Measurements from ENCODE around the gene SASS6. TPM values are rescaled to one million over a fixed set of nuclear protein-coding genes. Genes with fewer than 3 reads are reported as not detected.
A peak's percentile ranks its signal among the peaks of the same experiment; 100 is the strongest.
"Not testable (repeated sequence)": the region's sequence is repeated elsewhere in the genome, so short reads cannot be mapped to it uniquely, and the experiment has no call there.

The SASS6 gene
- total and polyA plus RNA-seq, 10 of the 15 experiments (the other 5 are each of a cell fraction or from before 2014, with no cell fraction given) = 6.6 to 17.9 (median 10.2) TPM

DNA sequence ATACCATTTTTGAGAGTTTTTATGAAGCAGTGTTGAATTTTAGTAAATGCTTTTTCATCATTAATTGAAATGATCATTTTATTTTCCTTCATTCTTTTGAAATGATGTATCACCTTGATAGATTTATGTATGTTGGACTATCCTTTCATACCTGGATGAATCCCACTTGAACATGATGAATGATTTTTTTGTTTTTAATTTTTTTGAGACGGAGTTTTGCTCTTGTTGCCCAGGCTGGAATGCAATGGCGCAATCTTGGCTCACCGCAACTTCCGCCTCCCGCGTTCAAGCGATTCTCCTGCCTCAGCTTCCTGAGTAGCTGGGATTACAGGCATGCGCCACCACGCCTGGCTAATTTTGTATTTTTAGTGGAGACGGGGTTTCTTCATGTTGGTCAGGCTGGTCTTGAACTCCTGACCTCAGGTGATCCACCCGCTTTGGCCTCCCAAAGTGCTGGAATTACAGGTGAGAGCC lies 85.5 kb downstream of the SASS6 start:
- FAIRE-seq; H4K20me1 ChIP-seq (ENCODE audit: control insufficient read depth, insufficient read depth); ATAC-seq; DNase-seq (ENCODE audit: low read depth, low spot score); intact Hi-C loops (cut with micrococcal nuclease; ENCODE audit: unreplicated experiment); H3K27me3 ChIP-seq (replicated peaks in 1 of 2; ENCODE audit: control insufficient read depth in 2 of 2, insufficient read depth in 2 of 2, low read length in 1 of 2); in situ Hi-C loops (cut with MboI); CTCF ChIA-PET; H2AFZ ChIP-seq (ENCODE audit: control insufficient read depth, low read depth, low read length); H3K9me3 ChIP-seq (replicated peaks; ENCODE audit: control insufficient read depth, insufficient read depth, low read length): not testable (repeated sequence)
- H3K36me3 ChIP-seq (ENCODE audit: control insufficient read depth in 2 of 2, insufficient read depth in 2 of 2, low read length in 1 of 2) = peaks cover 0 to 14% of the 10 kb centered on the region in 2 experiments; a peak in 3 of 4 replicates
- TF ChIP-seq HDGF (IDR thresholded peaks at IDR 0.05) (0 out of 2 replicates have a peak, but pooled peaks have one; percentile 19), IKZF1 (conservative IDR thresholded peaks at IDR 0.05) (0 out of 2 replicates have a peak, but pooled peaks have one; percentile 24), DPF2 (IDR thresholded peaks at IDR 0.05) (peak; percentile 8; the same call in 1 of the 2 replicates), NR2F1 (conservative IDR thresholded peaks at IDR 0.05) (0 out of 2 replicates have a peak, but pooled peaks have one; percentile 15)
- TF ChIP-seq, protein P1, sequence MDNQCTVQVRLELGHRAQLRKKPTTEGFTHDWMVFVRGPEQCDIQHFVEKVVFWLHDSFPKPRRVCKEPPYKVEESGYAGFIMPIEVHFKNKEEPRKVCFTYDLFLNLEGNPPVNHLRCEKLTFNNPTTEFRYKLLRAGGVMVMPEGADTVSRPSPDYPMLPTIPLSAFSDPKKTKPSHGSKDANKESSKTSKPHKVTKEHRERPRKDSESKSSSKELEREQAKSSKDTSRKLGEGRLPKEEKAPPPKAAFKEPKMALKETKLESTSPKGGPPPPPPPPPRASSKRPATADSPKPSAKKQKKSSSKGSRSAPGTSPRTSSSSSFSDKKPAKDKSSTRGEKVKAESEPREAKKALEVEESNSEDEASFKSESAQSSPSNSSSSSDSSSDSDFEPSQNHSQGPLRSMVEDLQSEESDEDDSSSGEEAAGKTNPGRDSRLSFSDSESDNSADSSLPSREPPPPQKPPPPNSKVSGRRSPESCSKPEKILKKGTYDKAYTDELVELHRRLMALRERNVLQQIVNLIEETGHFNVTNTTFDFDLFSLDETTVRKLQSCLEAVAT (IDR thresholded peaks at IDR 0.05) = peak; percentile 97
- TF ChIP-seq, protein P2, sequence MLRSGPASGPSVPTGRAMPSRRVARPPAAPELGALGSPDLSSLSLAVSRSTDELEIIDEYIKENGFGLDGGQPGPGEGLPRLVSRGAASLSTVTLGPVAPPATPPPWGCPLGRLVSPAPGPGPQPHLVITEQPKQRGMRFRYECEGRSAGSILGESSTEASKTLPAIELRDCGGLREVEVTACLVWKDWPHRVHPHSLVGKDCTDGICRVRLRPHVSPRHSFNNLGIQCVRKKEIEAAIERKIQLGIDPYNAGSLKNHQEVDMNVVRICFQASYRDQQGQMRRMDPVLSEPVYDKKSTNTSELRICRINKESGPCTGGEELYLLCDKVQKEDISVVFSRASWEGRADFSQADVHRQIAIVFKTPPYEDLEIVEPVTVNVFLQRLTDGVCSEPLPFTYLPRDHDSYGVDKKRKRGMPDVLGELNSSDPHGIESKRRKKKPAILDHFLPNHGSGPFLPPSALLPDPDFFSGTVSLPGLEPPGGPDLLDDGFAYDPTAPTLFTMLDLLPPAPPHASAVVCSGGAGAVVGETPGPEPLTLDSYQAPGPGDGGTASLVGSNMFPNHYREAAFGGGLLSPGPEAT (IDR thresholded peaks at IDR 0.05; ENCODE audit: low read depth) = peak; percentile 9; the same call in 1 of the 2 replicates
- TF ChIP-seq, protein P3, sequence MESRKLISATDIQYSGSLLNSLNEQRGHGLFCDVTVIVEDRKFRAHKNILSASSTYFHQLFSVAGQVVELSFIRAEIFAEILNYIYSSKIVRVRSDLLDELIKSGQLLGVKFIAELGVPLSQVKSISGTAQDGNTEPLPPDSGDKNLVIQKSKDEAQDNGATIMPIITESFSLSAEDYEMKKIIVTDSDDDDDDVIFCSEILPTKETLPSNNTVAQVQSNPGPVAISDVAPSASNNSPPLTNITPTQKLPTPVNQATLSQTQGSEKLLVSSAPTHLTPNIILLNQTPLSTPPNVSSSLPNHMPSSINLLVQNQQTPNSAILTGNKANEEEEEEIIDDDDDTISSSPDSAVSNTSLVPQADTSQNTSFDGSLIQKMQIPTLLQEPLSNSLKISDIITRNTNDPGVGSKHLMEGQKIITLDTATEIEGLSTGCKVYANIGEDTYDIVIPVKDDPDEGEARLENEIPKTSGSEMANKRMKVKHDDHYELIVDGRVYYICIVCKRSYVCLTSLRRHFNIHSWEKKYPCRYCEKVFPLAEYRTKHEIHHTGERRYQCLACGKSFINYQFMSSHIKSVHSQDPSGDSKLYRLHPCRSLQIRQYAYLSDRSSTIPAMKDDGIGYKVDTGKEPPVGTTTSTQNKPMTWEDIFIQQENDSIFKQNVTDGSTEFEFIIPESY (IDR thresholded peaks at IDR 0.05) = peak; percentile 94
- peak overlapping the region; percentile 90 for H3K27ac ChIP-seq (ENCODE audit: control insufficient read depth, insufficient read depth)
- 96% methylated on average over 9 of the region's 11 CpGs for WGBS (ENCODE audit: insufficient coverage, insufficient replicate concordance, low lambda C conversion rate, missing lambda C conversion rate)
- ChIA-PET SMC1A (ENCODE audit: uncharacterized antibody, unreplicated experiment) (interaction anchor here (1.0 to 6.8 kb wide), 5 partner anchors 8 to 105 kb away, joined by 3 to 56 read pairs (median 4); no protein-coding TSS in a partner anchor), POLR2A (interaction anchor here (0.6 to 3.8 kb wide), 6 partner anchors 9 to 290 kb away, joined by 3 to 41 read pairs (median 5); a partner anchor contains a TSS), RAD21 (ENCODE audit: unreplicated experiment) (interaction anchor here (0.6 to 3.6 kb wide), 3 partner anchors 9 to 412 kb away, joined by 3 to 19 read pairs (median 5); a partner anchor contains a TSS)
- peak overlapping the region; percentile 69 for H3K4me2 ChIP-seq (ENCODE audit: control insufficient read depth, insufficient read depth)
- H3K9ac ChIP-seq (ENCODE audit: control insufficient read depth, insufficient read depth, low read length) = peak overlapping the region; percentile 28; the same call in 1 of the 2 replicates
- BruUV-seq (replicated peaks) = TSS peak; percentile 44
- H3K79me2 ChIP-seq (ENCODE audit: control insufficient read depth, insufficient read depth, low read length) = peaks cover 95% of the 10 kb centered on the region
- H3K4me3 ChIP-seq = peak overlapping the region; percentile 48; the same call in 1 of the 2 replicates
- peaks cover 17% of the 10 kb centered on the region for H3K4me1 ChIP-seq (ENCODE audit: control insufficient read depth, insufficient read depth, low read length)

All from GM12878 (cell line).